ENCODE results near the gene PLA2G3.

Gene PLA2G3

GRCh38 chr22:31143038-31143437 is 2.7 kb upstream of the PLA2G3 start:
- no peaks in the 10 kb centered on the region for H3K9me3 ChIP-seq (ENCODE audit: control insufficient read depth, insufficient read depth, low read length)
- no peak overlapping the region for H3K9ac ChIP-seq (ENCODE audit: low read depth, low read length)
- H3K4me1 ChIP-seq (ENCODE audit: control insufficient read depth, insufficient read depth, low read length) = peaks cover 4% of the 10 kb centered on the region
- peaks cover 3% of the 10 kb centered on the region for H3K36me3 ChIP-seq (ENCODE audit: control insufficient read depth, insufficient read depth, low read length)
- H3K4me3 ChIP-seq (ENCODE audit: low read depth, low read length) = no peak overlapping the region
- no peaks in the 10 kb centered on the region for H3K27me3 ChIP-seq (ENCODE audit: control insufficient read depth, insufficient read depth, low read length)

- Histone ChIP-seq H3K4me1 (ENCODE audit: control insufficient read depth, insufficient read depth, low read length) (peaks cover 4% of the 10 kb centered on the region), H3K27me3 (ENCODE audit: control insufficient read depth, insufficient read depth, low read length) (no peaks in the 10 kb centered on the region), H3K9me3 (ENCODE audit: control insufficient read depth, insufficient read depth, low read length) (no peaks in the 10 kb centered on the region), H3K9ac (ENCODE audit: low read depth, low read length) (no peak overlapping the region), H3K36me3 (ENCODE audit: control insufficient read depth, insufficient read depth, low read length) (peaks cover 3% of the 10 kb centered on the region), H3K4me3 (ENCODE audit: low read depth, low read length) (no peak overlapping the region)
These were observed 2.0 kb upstream of the PLA2G3 start for GRCh38 chr22:31142285-31142684.

- Histone ChIP-seq H3K4me1 (ENCODE audit: control insufficient read depth, insufficient read depth, low read length) (peaks cover 4% of the 10 kb centered on the region), H3K9ac (ENCODE audit: low read depth, low read length) (peak overlapping the region; percentile 47), H3K27me3 (ENCODE audit: control insufficient read depth, insufficient read depth, low read length) (no peaks in the 10 kb centered on the region), H3K9me3 (ENCODE audit: control insufficient read depth, insufficient read depth, low read length) (no peaks in the 10 kb centered on the region), H3K36me3 (ENCODE audit: control insufficient read depth, insufficient read depth, low read length) (peaks cover 3% of the 10 kb centered on the region), H3K4me3 (ENCODE audit: low read depth, low read length) (no peak overlapping the region)
These were observed 1.2 kb upstream of the PLA2G3 start for GRCh38 chr22:31141551-31141950.

GRCh38 chr22:31140746-31141145 is 438 bp upstream of the PLA2G3 start:
- Histone ChIP-seq H3K9ac (ENCODE audit: low read depth, low read length) (peak overlapping the region; percentile 47), H3K4me1 (ENCODE audit: control insufficient read depth, insufficient read depth, low read length) (peaks cover 4% of the 10 kb centered on the region), H3K9me3 (ENCODE audit: control insufficient read depth, insufficient read depth, low read length) (no peaks in the 10 kb centered on the region), H3K27me3 (ENCODE audit: control insufficient read depth, insufficient read depth, low read length) (no peaks in the 10 kb centered on the region), H3K4me3 (ENCODE audit: low read depth, low read length) (no peak overlapping the region), H3K36me3 (ENCODE audit: control insufficient read depth, insufficient read depth, low read length) (peaks cover 3% of the 10 kb centered on the region)

- peak overlapping the region; percentile 52 for H3K4me3 ChIP-seq (ENCODE audit: low read depth, low read length)
- H3K27me3 ChIP-seq (ENCODE audit: control insufficient read depth, insufficient read depth, low read length) = no peaks in the 10 kb centered on the region
- H3K9ac ChIP-seq (ENCODE audit: low read depth, low read length) = no peak overlapping the region
- no peaks in the 10 kb centered on the region for H3K9me3 ChIP-seq (ENCODE audit: control insufficient read depth, insufficient read depth, low read length)
- H3K36me3 ChIP-seq (ENCODE audit: control insufficient read depth, insufficient read depth, low read length) = peaks cover 3% of the 10 kb centered on the region
- H3K4me1 ChIP-seq (ENCODE audit: control insufficient read depth, insufficient read depth, low read length) = peaks cover 4% of the 10 kb centered on the region
These were observed 1.2 kb downstream of the PLA2G3 start for GRCh38 chr22:31139066-31139465.

- Histone ChIP-seq H3K9ac (ENCODE audit: low read depth, low read length) (no peak overlapping the region), H3K4me3 (ENCODE audit: low read depth, low read length) (no peak overlapping the region), H3K27me3 (ENCODE audit: control insufficient read depth, insufficient read depth, low read length) (no peaks in the 10 kb centered on the region)
These were observed 2.2 kb downstream of the PLA2G3 start for GRCh38 chr22:31138126-31138525.

GRCh38 chr22:31137721-31138120 is 2.6 kb downstream of the PLA2G3 start:
- H3K4me3 ChIP-seq (ENCODE audit: low read depth, low read length) = no peak overlapping the region
- no peaks in the 10 kb centered on the region for H3K27me3 ChIP-seq (ENCODE audit: control insufficient read depth, insufficient read depth, low read length)
- peaks cover 11% of the 10 kb centered on the region for H3K36me3 ChIP-seq (ENCODE audit: control insufficient read depth, insufficient read depth, low read length)
- peaks cover 4% of the 10 kb centered on the region for H3K4me1 ChIP-seq (ENCODE audit: control insufficient read depth, insufficient read depth, low read length)
- no peaks in the 10 kb centered on the region for H3K9me3 ChIP-seq (ENCODE audit: control insufficient read depth, insufficient read depth, low read length)
- H3K9ac ChIP-seq (ENCODE audit: low read depth, low read length) = no peak overlapping the region

More at GRCh38 chr22:31138126-31138525, 2.2 kb downstream of the PLA2G3 start:
- Histone ChIP-seq H3K4me1 (ENCODE audit: control insufficient read depth, insufficient read depth, low read length) (peaks cover 4% of the 10 kb centered on the region), H3K36me3 (ENCODE audit: control insufficient read depth, insufficient read depth, low read length) (peaks cover 8% of the 10 kb centered on the region), H3K9me3 (ENCODE audit: control insufficient read depth, insufficient read depth, low read length) (no peaks in the 10 kb centered on the region)

GRCh38 chr22:31136711-31137110 is 3.6 kb downstream of the PLA2G3 start:
- H3K4me1 ChIP-seq (ENCODE audit: control insufficient read depth, insufficient read depth, low read length) = peaks cover 4% of the 10 kb centered on the region
- H3K9me3 ChIP-seq (ENCODE audit: control insufficient read depth, insufficient read depth, low read length) = no peaks in the 10 kb centered on the region
- H3K9ac ChIP-seq (ENCODE audit: low read depth, low read length) = no peak overlapping the region
- peaks cover 11% of the 10 kb centered on the region for H3K36me3 ChIP-seq (ENCODE audit: control insufficient read depth, insufficient read depth, low read length)
- H3K27me3 ChIP-seq (ENCODE audit: control insufficient read depth, insufficient read depth, low read length) = no peaks in the 10 kb centered on the region
- H3K4me3 ChIP-seq (ENCODE audit: low read depth, low read length) = no peak overlapping the region

GRCh38 chr22:31136155-31136554 is 4.2 kb downstream of the PLA2G3 start:
- Histone ChIP-seq H3K27me3 (ENCODE audit: control insufficient read depth, insufficient read depth, low read length) (no peaks in the 10 kb centered on the region), H3K4me3 (ENCODE audit: low read depth, low read length) (no peak overlapping the region), H3K9me3 (ENCODE audit: control insufficient read depth, insufficient read depth, low read length) (no peaks in the 10 kb centered on the region), H3K36me3 (ENCODE audit: control insufficient read depth, insufficient read depth, low read length) (peaks cover 11% of the 10 kb centered on the region), H3K4me1 (ENCODE audit: control insufficient read depth, insufficient read depth, low read length) (peaks cover 3% of the 10 kb centered on the region), H3K9ac (ENCODE audit: low read depth, low read length) (no peak overlapping the region)

GRCh38 chr22:31135706-31136105 is 4.6 kb downstream of the PLA2G3 start:
- Histone ChIP-seq H3K4me3 (ENCODE audit: low read depth, low read length) (no peak overlapping the region), H3K27me3 (ENCODE audit: control insufficient read depth, insufficient read depth, low read length) (no peaks in the 10 kb centered on the region), H3K4me1 (ENCODE audit: control insufficient read depth, insufficient read depth, low read length) (no peaks in the 10 kb centered on the region), H3K9me3 (ENCODE audit: control insufficient read depth, insufficient read depth, low read length) (no peaks in the 10 kb centered on the region), H3K9ac (ENCODE audit: low read depth, low read length) (no peak overlapping the region), H3K36me3 (ENCODE audit: control insufficient read depth, insufficient read depth, low read length) (peaks cover 11% of the 10 kb centered on the region)

GRCh38 chr22:31134688-31135087 is 5.6 kb downstream of the PLA2G3 start:
- no peak overlapping the region for H3K9ac ChIP-seq (ENCODE audit: low read depth, low read length)
- no peak overlapping the region for H3K4me3 ChIP-seq (ENCODE audit: low read depth, low read length)

GRCh38 chr22:31133911-31134310 is 6.4 kb downstream of the PLA2G3 start:
- Histone ChIP-seq H3K4me1 (ENCODE audit: control insufficient read depth, insufficient read depth, low read length) (no peaks in the 10 kb centered on the region), H3K4me3 (ENCODE audit: low read depth, low read length) (no peak overlapping the region), H3K9me3 (ENCODE audit: control insufficient read depth, insufficient read depth, low read length) (no peaks in the 10 kb centered on the region), H3K9ac (ENCODE audit: low read depth, low read length) (no peak overlapping the region), H3K36me3 (ENCODE audit: control insufficient read depth, insufficient read depth, low read length) (peaks cover 11% of the 10 kb centered on the region), H3K27me3 (ENCODE audit: control insufficient read depth, insufficient read depth, low read length) (no peaks in the 10 kb centered on the region)

More at GRCh38 chr22:31134688-31135087, 5.6 kb downstream of the PLA2G3 start:
- Histone ChIP-seq H3K9me3 (ENCODE audit: control insufficient read depth, insufficient read depth, low read length) (no peaks in the 10 kb centered on the region), H3K4me1 (ENCODE audit: control insufficient read depth, insufficient read depth, low read length) (no peaks in the 10 kb centered on the region), H3K36me3 (ENCODE audit: control insufficient read depth, insufficient read depth, low read length) (peaks cover 11% of the 10 kb centered on the region), H3K27me3 (ENCODE audit: control insufficient read depth, insufficient read depth, low read length) (no peaks in the 10 kb centered on the region)
